ENCODE measurements around the gene GDF7. TPM values are rescaled to one million over a fixed set of nuclear protein-coding genes. Genes with fewer than 3 reads are reported as not detected.

The GDF7 gene
- total RNA-seq, 1 experiment from 2014 or later: 0.02 TPM

GRCh38 chr2:20698916-20699613, 32.1 kb downstream of the GDF7 start (continued):
- TF ChIP-seq CBX3 (IDR thresholded peaks at IDR 0.05; ENCODE audit: low read depth): no peak

GRCh38 chr2:20702563-20702962, 35.6 kb downstream of the GDF7 start:
- intact Hi-C loops (cut with micrococcal nuclease): no loop called here
- DNase-seq (ENCODE audit: low read depth, low spot score) (no peak), ATAC-seq (no peak)
- H3K4me1 ChIP-seq (ENCODE audit: control insufficient read depth in 1 of 2, insufficient read depth in 2 of 2, low read length in 2 of 2): no peaks in the 10 kb centered on the region
- H3K79me2 ChIP-seq (ENCODE audit: insufficient read depth, low read length): no peaks in the 10 kb centered on the region
- ChIA-PET POLR2A (no interaction called here), RAD21 (ENCODE audit: low non-redundant PET in 1 of 2, low total read pairs in 2 of 2, uncharacterized antibody in 2 of 2, unreplicated experiment in 2 of 2) (no interaction called here), CTCF (no interaction called here)
- H3K9me3 ChIP-seq (ENCODE audit: control insufficient read depth in 1 of 2, insufficient read depth in 1 of 2, low read depth in 1 of 2, low read length in 2 of 2): no peaks in the 10 kb centered on the region
- no TSS peak for BruUV-seq (replicated peaks)
- no peaks in the 10 kb centered on the region for H4K20me1 ChIP-seq (ENCODE audit: insufficient read depth)
- 0 out of 4 replicates have a peak, but pooled peaks cover 0 to 4% of the 10 kb centered on the region in 2 experiments for H3K36me3 ChIP-seq (ENCODE audit: control insufficient read depth in 1 of 2, insufficient read depth in 2 of 2, low read length in 2 of 2)
- H3K27me3 ChIP-seq (ENCODE audit: insufficient read depth, low read length): no peaks in the 10 kb centered on the region
- no peak overlapping the region for H3K4me3 ChIP-seq (replicated peaks in 1 of 2; ENCODE audit: low read depth in 1 of 2, low read length in 2 of 2)
- H3K9me2 ChIP-seq (ENCODE audit: insufficient read depth): no peaks in the 10 kb centered on the region
- H3K9ac ChIP-seq (ENCODE audit: low read length): no peak overlapping the region
- H3K27ac ChIP-seq (ENCODE audit: low read depth, low read length): no peak overlapping the region
- no peak overlapping the region for H3K4me2 ChIP-seq (ENCODE audit: low read length)
- no peak overlapping the region for H2AFZ ChIP-seq (ENCODE audit: low read depth, low read length, poor library complexity, severe bottlenecking)
- TF ChIP-seq SRF (IDR thresholded peaks at IDR 0.05; ENCODE audit: low read depth) (no peak), TCF7L2 (IDR thresholded peaks at IDR 0.05; ENCODE audit: borderline replicate concordance, extremely low read depth, insufficient read depth, insufficient read length) (no peak), EGR1 (IDR thresholded peaks at IDR 0.05; ENCODE audit: low read depth) (no peak), POLR2AphosphoS5 (IDR thresholded peaks at IDR 0.05; ENCODE audit: low read depth, low read length) (no peak), CTCF (IDR thresholded peaks at IDR 0.05 in 2 of 3, conservative IDR thresholded peaks at IDR 0.05 in 1 of 3; ENCODE audit: borderline replicate concordance in 1 of 3, insufficient read depth in 1 of 3, low read depth in 2 of 3, low read length in 2 of 3) (no peak), POLR2A (IDR thresholded peaks at IDR 0.05; ENCODE audit: borderline replicate concordance, extremely low read depth, insufficient read depth, insufficient read length) (no peak), REST (IDR thresholded peaks at IDR 0.05; ENCODE audit: low read depth) (no peak), RAD21 (IDR thresholded peaks at IDR 0.05; ENCODE audit: low read depth) (no peak), MAX (IDR thresholded peaks at IDR 0.05) (no peak), ATF3 (IDR thresholded peaks at IDR 0.05) (no peak), ZBTB33 (IDR thresholded peaks at IDR 0.05; ENCODE audit: extremely low read depth, insufficient replicate concordance, low read length) (no peak), SIN3A (IDR thresholded peaks at IDR 0.05; ENCODE audit: low read depth) (no peak), YY1 (IDR thresholded peaks at IDR 0.05; ENCODE audit: extremely low read depth, insufficient replicate concordance, low read depth, low read length) (no peak), CBX3 (IDR thresholded peaks at IDR 0.05; ENCODE audit: low read depth) (no peak), SP1 (IDR thresholded peaks at IDR 0.05; ENCODE audit: low read depth) (no peak), FOSL1 (IDR thresholded peaks at IDR 0.05; ENCODE audit: low read depth) (no peak), JUND (IDR thresholded peaks at IDR 0.05) (no peak), ZFX (IDR thresholded peaks at IDR 0.05) (no peak)
